G401 (cell line): Measurements from ENCODE around the gene E2F3. TPM values are rescaled to one million over a fixed set of nuclear protein-coding genes. Genes with fewer than 3 reads are reported as not detected.

Experiments
- DNase-seq: peaks from one replicate; pipeline ENCODE4 v3.0.0-alpha.2; 2015; ENCODE audit warnings: low spot score
- in situ Hi-C: cut with HindIII; loops from 2 replicates; pipeline ENCODE4 v1.10.0; 2016; ENCODE audit warnings: low sequenced_read_pairs, mixed read lengths
- total RNA-seq: library from RNA; depleted of rRNA; stranded (reverse); fragments of >200 nt; shearing (Covaris generic); gene quantifications from 2 replicates; pipeline ENCODE4 v1.2.3, GENCODE V29; 2014

The E2F3 gene
- total RNA-seq, 1 experiment from 2014 or later, result 12.5 TPM

- DNase-seq, result no peak
- in situ Hi-C loops, result loop anchor here (25.0 kb wide), 1 partner anchor 119 kb away; the partner anchor contains the start of gene CDKAL1
Measured at GRCh38 chr6:20417819-20418218, 16.1 kb downstream of the E2F3 start.

DNA sequence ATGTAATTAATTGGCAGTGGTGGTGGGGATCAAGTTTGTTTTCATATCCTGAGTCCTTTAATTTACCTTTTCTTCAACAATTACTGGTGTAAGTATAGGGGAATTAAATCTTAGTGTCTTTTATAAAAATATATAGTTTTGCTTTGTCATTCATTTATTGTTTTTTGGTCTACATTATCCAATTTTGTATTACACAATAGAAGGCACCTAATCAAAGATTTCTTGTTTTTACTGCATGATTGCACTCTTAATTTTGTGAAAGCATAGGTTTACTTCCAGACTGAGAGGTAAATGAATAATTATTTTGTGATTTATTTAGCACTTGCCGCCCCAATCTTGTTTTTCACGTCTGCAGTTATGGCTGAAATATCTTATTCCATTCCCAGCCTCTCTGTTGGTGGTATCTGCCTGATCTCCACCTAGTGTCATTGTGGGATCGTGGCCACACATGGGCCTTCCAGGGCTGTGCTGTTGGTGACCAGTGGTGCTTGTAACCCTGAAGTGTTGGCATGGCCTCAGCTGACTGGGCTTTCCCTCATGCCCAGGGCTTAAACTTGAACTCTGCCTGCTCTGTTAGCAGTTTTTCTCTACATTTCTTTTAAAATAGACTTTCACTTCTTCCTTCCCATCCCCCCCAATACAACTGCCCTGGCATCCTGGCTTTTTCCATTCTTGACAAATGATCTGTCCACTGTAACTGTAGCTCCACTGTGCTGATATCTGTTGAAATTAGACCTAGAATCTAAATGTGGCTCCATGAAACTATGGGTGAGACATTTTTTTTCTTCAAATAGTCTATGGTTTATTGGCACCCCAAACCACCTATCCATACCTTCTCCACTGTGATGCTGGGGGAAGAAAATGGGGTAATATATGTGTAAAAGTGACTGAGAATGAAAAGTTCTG is 24.8 kb downstream of the E2F3 start:
- DNase-seq, result no peak
- in situ Hi-C loops, result no loop called here

- no peak for DNase-seq
- in situ Hi-C loops, result no loop called here
Measured at GRCh38 chr6:20427856-20428255, 26.2 kb downstream of the E2F3 start.

GRCh38 chr6:20432692-20433091 is 31.0 kb downstream of the E2F3 start:
- in situ Hi-C loops, result no loop called here
- no peak for DNase-seq

DNA sequence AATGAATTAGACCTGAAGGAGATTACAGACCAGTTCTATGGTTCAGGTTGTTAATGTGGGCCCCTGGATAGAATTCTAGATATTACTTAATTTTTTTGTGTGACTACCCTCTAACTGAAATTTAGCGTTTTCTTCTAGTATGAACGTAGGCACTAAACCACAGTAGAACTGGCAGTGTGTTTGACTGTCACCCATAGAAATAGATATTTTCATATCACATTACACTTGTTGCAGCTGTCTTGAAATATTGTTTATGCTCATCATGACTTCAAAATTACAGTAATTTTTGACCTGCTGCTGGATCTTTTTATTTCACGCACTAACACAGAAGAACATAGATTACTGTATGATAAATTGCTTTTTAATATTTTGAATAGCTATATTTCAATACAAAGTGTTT is 31.6 kb downstream of the E2F3 start:
- in situ Hi-C loops, result no loop called here
- no peak for DNase-seq

GRCh38 chr6:20433929-20434328 is 32.2 kb downstream of the E2F3 start:
- in situ Hi-C loops, result no loop called here
- DNase-seq, result no peak

DNA sequence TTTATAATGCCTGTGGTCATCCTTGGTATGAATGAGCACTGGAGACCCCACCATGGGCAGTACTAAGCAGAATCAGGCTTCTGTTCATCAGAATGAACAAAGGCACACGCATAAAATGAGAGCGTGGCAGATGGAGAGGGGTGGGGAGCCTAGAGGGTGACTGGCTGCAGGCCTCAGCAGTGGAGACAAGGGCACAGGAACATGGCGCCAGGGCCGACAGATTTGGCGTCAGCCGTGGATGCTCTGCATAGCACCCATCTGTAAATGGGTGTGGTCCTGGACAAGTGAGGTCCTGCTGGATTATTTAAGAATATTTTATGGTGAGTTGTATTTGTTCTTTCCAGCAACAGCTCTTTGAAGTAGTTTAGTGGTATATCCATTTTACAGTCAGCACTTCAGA is 33.1 kb downstream of the E2F3 start:
- in situ Hi-C loops, result no loop called here
- DNase-seq, result no peak

- no peak for DNase-seq
- in situ Hi-C loops, result no loop called here
Measured at GRCh38 chr6:20436719-20437118, 35.0 kb downstream of the E2F3 start.

DNA sequence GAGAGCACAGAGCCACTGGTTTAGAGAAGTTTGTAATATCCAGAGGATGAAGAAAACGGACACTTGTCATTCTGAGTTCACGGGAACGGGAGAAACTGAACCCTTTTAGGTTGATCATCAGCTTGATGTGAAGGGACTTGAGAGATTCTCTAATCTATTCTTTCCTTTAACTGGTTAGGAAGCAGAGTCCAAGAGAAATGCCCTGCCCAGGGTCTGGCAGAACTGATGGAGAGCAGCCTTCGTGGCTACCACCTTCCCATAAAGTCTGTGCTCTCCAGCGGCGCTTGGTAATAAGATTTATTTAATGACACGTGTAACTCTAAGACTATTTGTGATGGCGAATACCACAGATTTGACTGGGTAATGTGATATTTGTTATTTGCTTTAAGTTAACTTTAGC is 36.0 kb downstream of the E2F3 start:
- in situ Hi-C loops, result no loop called here
- DNase-seq, result no peak

DNA sequence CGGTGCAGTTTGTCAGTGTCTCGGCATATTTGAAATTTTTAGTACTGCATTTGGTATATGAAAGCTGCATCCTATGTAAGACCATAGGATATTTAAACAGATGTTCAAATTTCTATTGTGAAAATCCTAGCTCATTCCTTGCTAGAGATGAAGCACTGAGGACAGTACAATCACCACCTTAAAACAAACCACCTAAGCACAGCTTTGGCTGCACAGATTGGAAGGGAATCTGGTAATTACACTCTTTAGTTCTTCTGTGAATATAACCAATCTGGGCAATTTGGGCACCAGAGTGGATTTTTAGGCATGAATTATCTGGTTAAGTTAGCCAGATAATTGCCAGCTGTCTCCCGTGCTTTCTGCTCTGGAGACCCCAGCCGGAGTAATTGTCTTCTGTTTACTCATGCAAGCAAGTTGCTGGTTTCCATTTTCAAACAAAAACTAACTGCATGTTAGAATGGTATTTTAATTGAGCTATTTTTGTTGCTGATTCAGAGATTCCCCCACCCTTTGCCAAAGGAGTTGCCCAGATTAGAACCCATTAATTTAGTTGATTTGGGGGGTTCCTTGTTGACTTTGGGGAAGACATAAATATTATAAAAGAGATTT is 36.9 kb downstream of the E2F3 start:
- DNase-seq, result no peak
- in situ Hi-C loops, result no loop called here

DNA sequence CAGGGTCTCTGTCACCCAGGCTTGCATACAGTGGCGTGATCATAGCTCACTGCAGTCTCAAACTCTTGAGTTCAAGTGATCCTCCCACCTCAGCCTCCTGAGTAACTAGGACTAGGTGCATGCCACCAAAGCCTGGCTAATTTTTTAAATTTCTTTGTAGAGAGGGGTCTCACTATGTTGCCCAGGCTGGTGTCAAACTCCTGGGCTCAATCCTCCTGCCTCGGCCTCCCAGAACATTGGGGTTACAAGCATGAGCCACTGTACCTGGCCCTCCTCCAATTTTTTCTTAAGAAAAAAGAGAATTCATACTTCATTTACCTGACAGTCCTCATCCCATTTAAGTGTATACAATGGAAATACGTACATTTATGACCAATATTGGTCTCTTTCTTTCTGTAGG is 37.9 kb downstream of the E2F3 start:
- DNase-seq, result no peak
- in situ Hi-C loops, result no loop called here

DNA sequence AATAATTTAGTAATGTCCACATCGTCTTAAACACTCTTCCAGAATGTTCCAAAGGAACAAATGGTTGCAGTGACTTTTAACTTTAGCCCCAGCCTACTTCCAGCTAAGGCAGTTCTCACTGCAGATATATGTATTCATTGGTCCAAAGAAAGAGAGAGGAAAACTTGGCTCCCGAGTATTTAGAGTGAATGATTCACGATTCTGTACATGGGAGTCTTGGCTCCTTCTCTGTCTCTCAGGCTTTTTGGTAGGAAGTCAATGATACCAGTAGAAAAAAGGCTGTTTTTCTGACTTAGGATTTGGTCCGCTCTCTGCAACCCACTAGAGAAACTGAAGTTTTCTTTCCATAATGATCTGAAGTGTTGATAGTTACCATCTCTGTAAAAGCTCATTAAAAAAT is 38.6 kb downstream of the E2F3 start:
- in situ Hi-C loops, result no loop called here
- DNase-seq, result no peak

- no peak for DNase-seq
- in situ Hi-C loops, result no loop called here
Measured at GRCh38 chr6:20441236-20441635, 39.6 kb downstream of the E2F3 start.

GRCh38 chr6:20441921-20442320 is 40.2 kb downstream of the E2F3 start:
- no peak for DNase-seq
- in situ Hi-C loops, result no loop called here

- DNase-seq, result no peak
- in situ Hi-C loops, result no loop called here
Measured at GRCh38 chr6:20444786-20445271, 43.1 kb downstream of the E2F3 start.

GRCh38 chr6:20447157-20447556 is 45.5 kb downstream of the E2F3 start:
- in situ Hi-C loops, result no loop called here
- no peak for DNase-seq

GRCh38 chr6:20447581-20448132 is 46.0 kb downstream of the E2F3 start:
- DNase-seq, result no peak
- in situ Hi-C loops, result no loop called here

- no peak for DNase-seq
- in situ Hi-C loops, result no loop called here
Measured at GRCh38 chr6:20448828-20449227, 47.1 kb downstream of the E2F3 start.

DNA sequence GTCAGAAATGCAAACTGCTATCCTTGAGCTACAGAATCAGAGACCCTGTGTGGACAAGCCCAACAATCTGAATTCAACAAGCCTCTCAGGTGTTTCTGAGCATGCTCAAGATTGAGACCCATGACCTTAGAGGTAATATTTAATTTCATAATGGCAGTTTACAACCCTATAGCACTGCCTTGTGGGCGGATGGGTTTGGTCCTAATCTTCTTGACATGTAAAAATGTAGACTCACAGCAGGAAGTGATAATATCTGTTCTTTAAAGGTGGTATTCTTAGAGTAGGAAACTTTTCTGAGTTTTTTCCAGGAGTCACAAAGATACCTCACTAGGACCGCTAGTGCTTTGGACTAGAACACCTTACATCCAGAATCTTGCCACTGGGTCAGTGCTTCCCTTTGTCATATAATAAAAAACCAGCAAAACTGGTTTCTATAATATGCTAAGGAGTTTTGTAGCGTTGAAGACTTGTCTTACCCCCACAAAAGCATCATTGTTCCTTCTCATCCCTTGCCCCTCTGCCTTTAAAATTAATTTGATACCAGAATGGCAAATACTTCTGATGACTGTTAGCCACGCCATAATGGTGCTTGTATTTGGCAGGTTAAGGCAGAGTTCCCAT is 52.6 kb downstream of the E2F3 start:
- no peak for DNase-seq
- in situ Hi-C loops, result no loop called here
